Measurements from ENCODE around the gene HCN2.
A peak's percentile ranks its signal among the peaks of the same experiment; 100 is the strongest.
"Not testable (repeated sequence)": the region's sequence is repeated elsewhere in the genome, so short reads cannot be mapped to it uniquely, and the experiment has no call there.

Gene HCN2

DNA sequence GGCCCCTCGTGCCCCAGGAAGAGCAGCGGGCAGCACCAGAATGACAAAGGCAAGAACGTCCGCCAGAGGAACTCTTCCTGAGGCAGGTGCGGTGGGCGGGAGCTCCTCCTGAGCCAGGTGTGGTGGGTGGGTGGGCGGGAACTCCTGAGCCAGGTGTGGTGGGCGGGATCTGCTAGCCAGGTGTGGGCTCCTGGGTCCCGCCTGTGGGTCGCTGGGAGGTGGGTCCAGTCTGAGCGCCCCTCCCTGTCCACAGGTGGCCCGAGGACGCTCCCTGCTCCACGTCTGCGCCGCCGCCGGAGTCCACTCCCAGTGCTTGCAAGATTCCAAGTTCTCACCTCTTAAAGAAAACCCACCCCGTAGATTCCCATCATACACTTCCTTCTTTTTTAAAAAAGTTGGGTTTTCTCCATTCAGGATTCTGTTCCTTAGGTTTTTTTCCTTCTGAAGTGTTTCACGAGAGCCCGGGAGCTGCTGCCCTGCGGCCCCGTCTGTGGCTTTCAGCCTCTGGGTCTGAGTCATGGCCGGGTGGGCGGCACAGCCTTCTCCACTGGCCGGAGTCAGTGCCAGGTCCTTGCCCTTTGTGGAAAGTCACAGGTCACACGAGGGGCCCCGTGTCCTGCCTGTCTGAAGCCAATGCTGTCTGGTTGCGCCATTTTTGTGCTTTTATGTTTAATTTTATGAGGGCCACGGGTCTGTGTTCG, 7.0 kb upstream of the HCN2 start:
- no peak overlapping the region for H3K4me3 ChIP-seq (ENCODE audit: low read length)
- TF ChIP-seq, protein P1, sequence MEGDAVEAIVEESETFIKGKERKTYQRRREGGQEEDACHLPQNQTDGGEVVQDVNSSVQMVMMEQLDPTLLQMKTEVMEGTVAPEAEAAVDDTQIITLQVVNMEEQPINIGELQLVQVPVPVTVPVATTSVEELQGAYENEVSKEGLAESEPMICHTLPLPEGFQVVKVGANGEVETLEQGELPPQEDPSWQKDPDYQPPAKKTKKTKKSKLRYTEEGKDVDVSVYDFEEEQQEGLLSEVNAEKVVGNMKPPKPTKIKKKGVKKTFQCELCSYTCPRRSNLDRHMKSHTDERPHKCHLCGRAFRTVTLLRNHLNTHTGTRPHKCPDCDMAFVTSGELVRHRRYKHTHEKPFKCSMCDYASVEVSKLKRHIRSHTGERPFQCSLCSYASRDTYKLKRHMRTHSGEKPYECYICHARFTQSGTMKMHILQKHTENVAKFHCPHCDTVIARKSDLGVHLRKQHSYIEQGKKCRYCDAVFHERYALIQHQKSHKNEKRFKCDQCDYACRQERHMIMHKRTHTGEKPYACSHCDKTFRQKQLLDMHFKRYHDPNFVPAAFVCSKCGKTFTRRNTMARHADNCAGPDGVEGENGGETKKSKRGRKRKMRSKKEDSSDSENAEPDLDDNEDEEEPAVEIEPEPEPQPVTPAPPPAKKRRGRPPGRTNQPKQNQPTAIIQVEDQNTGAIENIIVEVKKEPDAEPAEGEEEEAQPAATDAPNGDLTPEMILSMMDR (IDR thresholded peaks at IDR 0.05; ENCODE audit: insufficient read depth, low read depth, low read length, missing control alignments) = no peak
- DNase-seq (ENCODE audit: low read depth) = no peak

GRCh38 chr19:583198-583967, 6.3 kb upstream of the HCN2 start:
- DNase-seq (ENCODE audit: low read depth) = no peak
- no peak overlapping the region for H3K4me3 ChIP-seq (ENCODE audit: low read length)
- TF ChIP-seq, protein P1 (IDR thresholded peaks at IDR 0.05; ENCODE audit: insufficient read depth, low read depth, low read length, missing control alignments) = no peak

GRCh38 chr19:583968-584239, 5.8 kb upstream of the HCN2 start:
- TF ChIP-seq, protein P1 (IDR thresholded peaks at IDR 0.05; ENCODE audit: insufficient read depth, low read depth, low read length, missing control alignments) = no peak
- H3K4me3 ChIP-seq (ENCODE audit: low read length) = no peak overlapping the region
- no peak for DNase-seq (ENCODE audit: low read depth)

DNA sequence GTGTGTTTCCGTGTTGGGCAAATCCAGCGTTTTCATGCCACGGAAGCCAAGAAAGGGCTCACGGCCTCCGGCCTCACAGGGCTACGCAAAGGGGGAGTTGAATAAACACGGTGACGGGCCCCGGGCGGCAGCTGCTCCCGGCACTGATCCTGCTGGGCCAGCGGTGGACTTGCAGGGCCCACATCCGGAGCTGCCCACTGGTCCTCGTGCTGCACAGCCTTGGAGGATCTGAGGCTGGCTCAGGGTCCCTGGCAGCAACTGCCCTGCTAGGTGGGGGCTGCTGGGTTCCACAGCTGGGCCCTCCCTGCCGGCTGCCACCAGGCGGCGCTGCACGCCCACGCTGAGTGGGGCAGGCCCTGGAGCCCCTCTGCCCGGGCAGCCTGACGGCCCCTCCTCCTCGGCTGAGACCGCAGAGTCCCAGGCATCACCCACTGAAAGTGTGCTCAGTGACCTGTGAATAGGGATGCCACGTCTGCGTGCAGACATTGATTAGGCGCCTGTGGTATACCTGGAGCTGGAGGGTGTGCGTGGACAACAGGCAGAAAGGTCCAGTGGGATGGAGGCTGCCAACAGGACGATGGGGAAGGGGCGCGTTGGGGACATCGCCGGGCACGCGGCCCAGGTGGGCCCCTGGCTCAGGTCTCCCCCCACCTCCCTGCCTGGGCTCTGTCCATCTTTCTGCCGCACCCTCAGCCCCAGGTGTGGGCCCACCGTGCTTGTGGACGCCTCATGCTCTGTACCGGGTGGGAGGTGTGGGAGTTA, 5.3 kb upstream of the HCN2 start:
- peak; percentile 32 for DNase-seq (ENCODE audit: low read depth)

DNA sequence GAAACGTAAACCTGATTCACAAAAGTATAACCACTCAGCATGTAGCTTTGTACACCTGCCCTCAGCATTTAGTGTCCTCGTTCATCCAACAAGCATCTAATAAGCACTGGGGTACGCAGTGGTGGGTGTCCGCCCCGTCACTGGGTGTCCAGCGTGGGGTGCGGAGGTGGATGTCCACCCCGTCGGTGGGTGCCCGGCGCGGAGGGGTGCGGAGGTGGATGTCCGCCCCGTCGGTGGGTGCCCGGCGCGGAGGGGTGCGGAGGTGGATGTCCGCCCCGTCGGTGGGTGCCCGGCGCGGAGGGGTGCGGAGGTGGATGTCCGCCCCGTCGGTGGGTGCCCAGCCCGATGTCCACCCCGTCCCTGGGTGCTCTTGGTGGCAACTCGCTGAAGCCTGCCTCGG, 4.5 kb upstream of the HCN2 start:
- not testable (repeated sequence) for DNase-seq (ENCODE audit: low read depth); H3K4me3 ChIP-seq (ENCODE audit: low read length)

More for the DNA sequence above, 5.3 kb upstream of the HCN2 start:
- H3K4me3 ChIP-seq (ENCODE audit: low read length) = no peak overlapping the region
- TF ChIP-seq, protein P1 (IDR thresholded peaks at IDR 0.05; ENCODE audit: insufficient read depth, low read depth, low read length, missing control alignments) = peak; percentile 59

DNA sequence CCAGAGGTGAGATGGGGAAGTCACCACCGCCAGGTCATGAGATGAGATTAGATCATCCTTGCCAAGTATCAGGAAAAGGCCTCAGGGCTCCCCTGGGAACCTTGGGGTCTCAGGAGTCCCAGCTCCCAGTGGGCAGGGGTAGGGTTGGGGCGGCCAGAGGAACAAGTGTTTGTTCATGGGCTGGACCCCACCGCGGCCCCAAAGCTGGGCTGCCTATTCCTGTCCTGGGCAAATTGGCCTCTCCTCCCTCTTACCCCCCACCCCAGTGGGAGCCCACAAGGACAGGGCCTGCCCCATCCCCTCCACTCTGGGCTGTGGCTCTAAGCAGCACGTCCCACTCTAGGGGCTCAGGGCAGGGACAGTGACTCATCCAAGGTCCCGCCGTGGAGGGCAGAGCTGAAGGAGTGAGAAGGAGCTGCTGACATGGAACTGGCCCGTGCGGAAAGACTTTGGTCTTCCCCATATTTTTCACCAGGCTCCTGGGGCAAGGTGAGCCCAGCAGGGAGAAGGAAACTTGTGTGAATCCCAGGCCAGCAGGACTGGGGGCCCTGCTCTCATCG, 4.0 kb upstream of the HCN2 start:
- no peak overlapping the region for H3K4me3 ChIP-seq (ENCODE audit: low read length)
- no peak for DNase-seq (ENCODE audit: low read depth)
- TF ChIP-seq, protein P1 (IDR thresholded peaks at IDR 0.05; ENCODE audit: insufficient read depth, low read depth, low read length, missing control alignments) = no peak

- TF ChIP-seq, protein P1 (IDR thresholded peaks at IDR 0.05; ENCODE audit: insufficient read depth, low read depth, low read length, missing control alignments) = peak; percentile 68
- DNase-seq (ENCODE audit: low read depth) = peak; percentile 82
- no peak overlapping the region for H3K4me3 ChIP-seq (ENCODE audit: low read length)
Observed at GRCh38 chr19:588093-588740, 1.5 kb upstream of the HCN2 start.
